ENCODE data around the gene WDR5. TPM values are rescaled to one million over a fixed set of nuclear protein-coding genes. Genes with fewer than 3 reads are reported as not detected.

WDR5 gene
- total RNA-seq, 1 donor from 2014 or later, result 28.2 TPM

- H3K36me3 ChIP-seq (ENCODE audit: control insufficient read depth in 3 of 3, insufficient read depth in 3 of 3, low read length in 3 of 3), result no peaks in the 10 kb centered on the region
- no peak overlapping the region for H3K27ac ChIP-seq (ENCODE audit: low read depth, low read length)
- no peaks in the 10 kb centered on the region for H3K9me3 ChIP-seq (ENCODE audit: control insufficient read depth in 3 of 3, low read length in 3 of 3)
- no peak overlapping the region for H3K9ac ChIP-seq (ENCODE audit: low read depth in 1 of 3, low read length in 3 of 3)
- no peak overlapping the region for H3K4me3 ChIP-seq (ENCODE audit: low read length in 3 of 3)
- H3K4me1 ChIP-seq (ENCODE audit: control insufficient read depth in 3 of 3, insufficient read depth in 3 of 3, low read length in 3 of 3), result peaks cover 32 to 43% (median 36%) of the 10 kb centered on the region in 3 donors
- peaks cover 0 to 3% (median 0%) of the 10 kb centered on the region in 3 donors for H3K27me3 ChIP-seq (ENCODE audit: control insufficient read depth in 3 of 3, insufficient read depth in 3 of 3, low read length in 3 of 3)
Observed at GRCh38 chr9:134186471-134187109, 50.7 kb downstream of the WDR5 start.

DNA sequence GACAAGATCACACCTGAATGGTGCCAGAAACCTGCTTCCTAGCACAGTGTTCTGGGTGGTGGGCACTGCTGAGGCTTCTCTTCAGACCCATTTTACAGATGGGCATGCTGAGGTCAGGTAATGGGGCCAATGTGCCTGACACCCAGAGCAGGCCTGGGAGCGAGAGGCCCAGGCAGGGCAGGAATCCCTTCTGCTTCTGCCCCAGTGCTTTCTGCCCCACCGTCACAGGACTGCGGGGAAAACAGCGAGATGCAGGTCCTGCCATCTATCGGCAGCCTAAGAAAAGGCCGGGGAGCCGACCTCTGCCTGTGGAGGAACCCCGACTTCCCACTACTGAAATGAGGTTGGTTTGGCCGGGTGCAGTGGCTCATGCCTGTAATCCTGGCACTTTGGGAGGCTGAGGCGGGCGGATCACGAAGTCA lies 51.2 kb downstream of the WDR5 start:
- H3K36me3 ChIP-seq (ENCODE audit: control insufficient read depth in 3 of 3, insufficient read depth in 3 of 3, low read length in 3 of 3), result no peaks in the 10 kb centered on the region
- H3K9ac ChIP-seq (ENCODE audit: low read depth in 1 of 3, low read length in 3 of 3), result no peak overlapping the region
- H3K27me3 ChIP-seq (ENCODE audit: control insufficient read depth in 3 of 3, insufficient read depth in 3 of 3, low read length in 3 of 3), result peaks cover 0 to 3% (median 0%) of the 10 kb centered on the region in 3 donors
- no peak overlapping the region for H3K4me3 ChIP-seq (ENCODE audit: low read length in 3 of 3)
- no peaks in the 10 kb centered on the region for H3K9me3 ChIP-seq (ENCODE audit: control insufficient read depth in 3 of 3, low read length in 3 of 3)
- H3K4me1 ChIP-seq (ENCODE audit: control insufficient read depth in 3 of 3, insufficient read depth in 3 of 3, low read length in 3 of 3), result peaks cover 32 to 43% (median 36%) of the 10 kb centered on the region in 3 donors
- H3K27ac ChIP-seq (ENCODE audit: low read depth, low read length), result no peak overlapping the region

GRCh38 chr9:134187891-134188385 lies 52.1 kb downstream of the WDR5 start:
- H3K36me3 ChIP-seq (ENCODE audit: control insufficient read depth in 3 of 3, insufficient read depth in 3 of 3, low read length in 3 of 3), result no peaks in the 10 kb centered on the region
- no peak overlapping the region for H3K27ac ChIP-seq (ENCODE audit: low read depth, low read length)
- H3K4me1 ChIP-seq (ENCODE audit: control insufficient read depth in 3 of 3, insufficient read depth in 3 of 3, low read length in 3 of 3), result peaks cover 32 to 38% (median 36%) of the 10 kb centered on the region in 3 donors
- peak overlapping the region in 2 of 3 donors; percentile 33 to 51 for H3K9ac ChIP-seq (ENCODE audit: low read depth in 1 of 3, low read length in 3 of 3)
- H3K27me3 ChIP-seq (ENCODE audit: control insufficient read depth in 3 of 3, insufficient read depth in 3 of 3, low read length in 3 of 3), result no peaks in the 10 kb centered on the region
- no peak overlapping the region for H3K4me3 ChIP-seq (ENCODE audit: low read length in 3 of 3)
- no peaks in the 10 kb centered on the region for H3K9me3 ChIP-seq (ENCODE audit: control insufficient read depth in 3 of 3, low read length in 3 of 3)

GRCh38 chr9:134188386-134189144 lies 52.7 kb downstream of the WDR5 start:
- peak overlapping the region in 2 of 3 donors; percentile 50 to 51 for H3K9ac ChIP-seq (ENCODE audit: low read depth in 1 of 3, low read length in 3 of 3)
- H3K27me3 ChIP-seq (ENCODE audit: control insufficient read depth in 3 of 3, insufficient read depth in 3 of 3, low read length in 3 of 3), result no peaks in the 10 kb centered on the region
- no peak overlapping the region for H3K27ac ChIP-seq (ENCODE audit: low read depth, low read length)
- H3K4me1 ChIP-seq (ENCODE audit: control insufficient read depth in 3 of 3, insufficient read depth in 3 of 3, low read length in 3 of 3), result peaks cover 32 to 37% (median 36%) of the 10 kb centered on the region in 3 donors
- H3K9me3 ChIP-seq (ENCODE audit: control insufficient read depth in 3 of 3, low read length in 3 of 3), result no peaks in the 10 kb centered on the region
- H3K36me3 ChIP-seq (ENCODE audit: control insufficient read depth in 3 of 3, insufficient read depth in 3 of 3, low read length in 3 of 3), result no peaks in the 10 kb centered on the region
- no peak overlapping the region for H3K4me3 ChIP-seq (ENCODE audit: low read length in 3 of 3)

DNA sequence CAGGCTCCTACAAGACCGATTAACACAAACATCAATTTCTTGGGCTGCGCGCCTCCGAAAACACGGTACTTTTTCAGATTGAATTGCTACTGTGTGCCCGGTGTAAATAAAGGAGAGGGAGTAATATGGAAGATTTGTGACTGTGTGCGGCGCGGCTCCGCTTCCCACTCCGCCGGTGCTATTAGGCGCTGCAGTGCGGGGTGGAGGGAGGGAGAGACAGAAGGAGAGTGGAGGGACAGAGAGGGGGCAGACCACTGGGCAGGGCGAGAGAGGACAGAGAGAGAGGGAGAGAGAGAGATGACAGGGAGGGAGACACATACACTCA lies 53.2 kb downstream of the WDR5 start:
- Histone ChIP-seq H3K9ac (ENCODE audit: low read depth in 1 of 3, low read length in 3 of 3) (peak overlapping the region in 1 of 3 donors; percentile 50), H3K36me3 (ENCODE audit: control insufficient read depth in 3 of 3, insufficient read depth in 3 of 3, low read length in 3 of 3) (no peaks in the 10 kb centered on the region), H3K4me3 (ENCODE audit: low read length in 3 of 3) (no peak overlapping the region), H3K9me3 (ENCODE audit: control insufficient read depth in 3 of 3, low read length in 3 of 3) (no peaks in the 10 kb centered on the region), H3K27me3 (ENCODE audit: control insufficient read depth in 3 of 3, insufficient read depth in 3 of 3, low read length in 3 of 3) (no peaks in the 10 kb centered on the region), H3K4me1 (ENCODE audit: control insufficient read depth in 3 of 3, insufficient read depth in 3 of 3, low read length in 3 of 3) (peaks cover 32 to 37% (median 36%) of the 10 kb centered on the region in 3 donors), H3K27ac (ENCODE audit: low read depth, low read length) (no peak overlapping the region)

GRCh38 chr9:134189470-134190231 lies 53.8 kb downstream of the WDR5 start:
- Histone ChIP-seq H3K36me3 (ENCODE audit: control insufficient read depth in 3 of 3, insufficient read depth in 3 of 3, low read length in 3 of 3) (no peaks in the 10 kb centered on the region), H3K9ac (ENCODE audit: low read depth in 1 of 3, low read length in 3 of 3) (peak overlapping the region in 2 of 3 donors; percentile 20 to 50), H3K4me1 (ENCODE audit: control insufficient read depth in 3 of 3, insufficient read depth in 3 of 3, low read length in 3 of 3) (peaks cover 32 to 37% (median 36%) of the 10 kb centered on the region in 3 donors), H3K9me3 (ENCODE audit: control insufficient read depth in 3 of 3, low read length in 3 of 3) (no peaks in the 10 kb centered on the region), H3K27ac (ENCODE audit: low read depth, low read length) (no peak overlapping the region), H3K4me3 (ENCODE audit: low read length in 3 of 3) (no peak overlapping the region), H3K27me3 (ENCODE audit: control insufficient read depth in 3 of 3, insufficient read depth in 3 of 3, low read length in 3 of 3) (no peaks in the 10 kb centered on the region)

- Histone ChIP-seq H3K9ac (ENCODE audit: low read depth in 1 of 3, low read length in 3 of 3) (peak overlapping the region in 1 of 3 donors; percentile 33), H3K27ac (ENCODE audit: low read depth, low read length) (no peak overlapping the region), H3K27me3 (ENCODE audit: control insufficient read depth in 3 of 3, insufficient read depth in 3 of 3, low read length in 3 of 3) (no peaks in the 10 kb centered on the region), H3K4me3 (ENCODE audit: low read length in 3 of 3) (no peak overlapping the region), H3K9me3 (ENCODE audit: control insufficient read depth in 3 of 3, low read length in 3 of 3) (no peaks in the 10 kb centered on the region), H3K4me1 (ENCODE audit: control insufficient read depth in 3 of 3, insufficient read depth in 3 of 3, low read length in 3 of 3) (peaks cover 32 to 37% (median 36%) of the 10 kb centered on the region in 3 donors), H3K36me3 (ENCODE audit: control insufficient read depth in 3 of 3, insufficient read depth in 3 of 3, low read length in 3 of 3) (no peaks in the 10 kb centered on the region)
Observed at GRCh38 chr9:134190232-134191121, 54.6 kb downstream of the WDR5 start.

GRCh38 chr9:134191455-134192209 lies 55.8 kb downstream of the WDR5 start:
- H3K4me1 ChIP-seq (ENCODE audit: control insufficient read depth in 3 of 3, insufficient read depth in 3 of 3, low read length in 3 of 3), result peaks cover 32 to 34% (median 33%) of the 10 kb centered on the region in 3 donors
- no peak overlapping the region for H3K9ac ChIP-seq (ENCODE audit: low read depth in 1 of 3, low read length in 3 of 3)
- H3K4me3 ChIP-seq (ENCODE audit: low read length in 3 of 3), result no peak overlapping the region
- H3K27me3 ChIP-seq (ENCODE audit: control insufficient read depth in 3 of 3, insufficient read depth in 3 of 3, low read length in 3 of 3), result no peaks in the 10 kb centered on the region
- no peak overlapping the region for H3K27ac ChIP-seq (ENCODE audit: low read depth, low read length)
- H3K9me3 ChIP-seq (ENCODE audit: control insufficient read depth in 3 of 3, low read length in 3 of 3), result no peaks in the 10 kb centered on the region
- no peaks in the 10 kb centered on the region for H3K36me3 ChIP-seq (ENCODE audit: control insufficient read depth in 3 of 3, insufficient read depth in 3 of 3, low read length in 3 of 3)
